GM18511 (cell line): ENCODE results near the gene ERC2.

Experiments used
- ATAC-seq: cut with Tn5 transposase; IDR thresholded peaks from one replicate; pipeline ENCODE4 v1.9.1; 2021; ENCODE audit warnings: mild to moderate bottlenecking, moderate library complexity; ENCODE audit not compliant: unreplicated experiment

The ERC2 gene

DNA sequence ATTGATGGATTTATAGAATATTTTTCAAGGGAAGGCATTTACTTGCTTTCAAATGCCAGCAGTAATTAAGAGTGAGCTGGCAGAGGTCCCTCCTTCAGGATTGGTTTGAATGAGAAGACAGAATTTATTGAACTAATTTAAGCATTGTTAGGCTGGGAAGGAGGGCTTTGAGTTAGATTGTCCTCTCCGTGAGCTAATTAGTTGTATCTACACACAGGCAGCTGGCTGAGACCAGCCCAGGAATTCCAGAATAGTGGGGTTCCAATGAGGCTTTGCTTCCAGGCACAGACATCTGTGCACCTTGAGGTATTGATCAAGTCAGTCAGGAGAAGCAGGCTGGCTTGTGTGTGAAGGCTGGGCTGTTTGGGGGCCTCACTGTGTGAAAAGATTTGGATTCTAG, 857.1 kb downstream of the ERC2 start:
- ATAC-seq, result no peak

GRCh38 chr3:55609230-55609827, 858.9 kb downstream of the ERC2 start:
- ATAC-seq, result no peak

DNA sequence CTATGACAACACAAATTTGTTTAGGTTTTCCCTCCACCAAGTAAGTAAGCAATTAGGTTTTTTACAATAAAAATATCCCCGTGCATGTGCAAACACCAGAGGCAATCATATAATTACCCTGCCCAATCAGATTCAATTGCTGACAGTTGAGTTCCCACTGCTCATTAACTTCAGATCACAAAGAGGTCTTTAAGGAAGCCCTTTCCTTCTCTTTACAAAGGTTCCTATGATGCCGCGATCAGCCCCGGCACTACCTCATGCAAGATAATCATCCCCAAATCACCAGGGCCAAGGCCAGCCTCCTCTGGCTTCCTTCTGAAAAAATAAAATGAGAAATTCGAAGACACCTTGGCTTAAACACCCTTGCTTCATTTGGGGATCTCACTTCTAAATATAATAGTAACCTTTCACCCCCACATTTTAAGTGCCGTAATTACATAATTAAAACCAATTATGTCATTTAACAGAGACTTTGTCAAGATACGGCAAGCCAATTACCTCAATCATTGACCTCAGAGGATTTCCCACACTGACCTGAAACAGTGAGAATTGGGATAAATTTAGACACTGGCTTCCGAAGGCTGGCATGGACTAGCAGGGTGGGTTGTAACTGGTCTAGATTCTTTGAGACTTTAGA, 859.8 kb downstream of the ERC2 start:
- ATAC-seq, result peak; percentile 10

GRCh38 chr3:55607844-55608243, 860.4 kb downstream of the ERC2 start:
- ATAC-seq, result peak; percentile 73

GRCh38 chr3:55607175-55607574, 861.1 kb downstream of the ERC2 start:
- ATAC-seq, result no peak

DNA sequence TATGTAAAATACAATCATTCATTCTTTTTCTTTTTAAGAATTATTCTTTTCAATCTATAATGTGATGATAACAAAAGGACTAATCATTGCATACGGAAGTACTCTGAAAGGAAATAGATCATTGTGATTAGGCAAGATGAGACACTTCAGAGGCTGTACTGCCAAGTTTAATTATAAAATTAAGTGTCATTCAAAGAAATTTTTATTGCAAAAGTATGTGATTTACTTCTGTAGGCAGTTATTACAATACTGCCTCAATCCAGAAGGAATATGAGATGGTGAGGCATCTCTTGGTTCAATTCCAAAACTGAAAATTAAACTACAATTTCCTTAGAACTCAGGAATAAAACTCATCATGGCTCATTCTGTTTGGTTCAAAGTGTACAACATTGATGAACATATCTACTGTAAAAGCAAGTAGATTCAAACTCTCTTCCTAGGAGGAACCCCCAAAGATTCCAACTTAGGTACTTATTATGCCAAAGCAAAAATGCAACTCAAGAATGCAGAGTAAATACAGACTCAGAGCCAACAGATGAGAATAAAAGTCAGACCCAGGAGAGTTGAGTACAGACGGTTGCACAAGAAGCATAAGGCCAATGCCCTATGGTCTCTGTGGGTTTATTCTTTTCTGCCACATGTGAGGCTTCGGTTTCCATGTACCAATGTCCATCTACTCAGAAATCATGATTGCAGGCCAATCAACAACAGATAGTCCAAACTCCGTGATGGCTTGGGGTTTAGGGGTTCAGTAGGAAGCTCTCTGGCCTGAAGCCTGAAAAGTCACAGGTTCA, 862.6 kb downstream of the ERC2 start:
- no peak for ATAC-seq

DNA sequence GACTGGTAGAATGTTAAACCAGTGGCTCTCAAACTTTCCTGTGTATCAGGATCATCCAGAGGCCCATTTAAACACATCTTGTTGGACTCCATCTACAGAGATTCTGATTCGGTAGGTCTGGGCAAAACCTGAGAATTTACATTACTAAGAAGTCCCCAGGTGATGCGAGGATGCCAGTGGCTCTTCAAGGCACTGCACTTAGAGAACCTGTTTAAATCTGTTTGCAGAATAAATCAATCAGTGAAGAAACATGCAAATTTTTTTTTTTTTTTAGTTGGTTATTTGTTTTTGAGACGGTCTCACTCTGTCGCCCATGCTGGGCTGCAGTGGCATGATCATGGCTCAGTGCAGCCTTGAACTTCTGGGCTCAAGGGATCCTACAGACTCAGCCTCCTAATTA, 863.4 kb downstream of the ERC2 start:
- no peak for ATAC-seq

- no peak for ATAC-seq
Measured at GRCh38 chr3:55604402-55604801, 863.9 kb downstream of the ERC2 start.

DNA sequence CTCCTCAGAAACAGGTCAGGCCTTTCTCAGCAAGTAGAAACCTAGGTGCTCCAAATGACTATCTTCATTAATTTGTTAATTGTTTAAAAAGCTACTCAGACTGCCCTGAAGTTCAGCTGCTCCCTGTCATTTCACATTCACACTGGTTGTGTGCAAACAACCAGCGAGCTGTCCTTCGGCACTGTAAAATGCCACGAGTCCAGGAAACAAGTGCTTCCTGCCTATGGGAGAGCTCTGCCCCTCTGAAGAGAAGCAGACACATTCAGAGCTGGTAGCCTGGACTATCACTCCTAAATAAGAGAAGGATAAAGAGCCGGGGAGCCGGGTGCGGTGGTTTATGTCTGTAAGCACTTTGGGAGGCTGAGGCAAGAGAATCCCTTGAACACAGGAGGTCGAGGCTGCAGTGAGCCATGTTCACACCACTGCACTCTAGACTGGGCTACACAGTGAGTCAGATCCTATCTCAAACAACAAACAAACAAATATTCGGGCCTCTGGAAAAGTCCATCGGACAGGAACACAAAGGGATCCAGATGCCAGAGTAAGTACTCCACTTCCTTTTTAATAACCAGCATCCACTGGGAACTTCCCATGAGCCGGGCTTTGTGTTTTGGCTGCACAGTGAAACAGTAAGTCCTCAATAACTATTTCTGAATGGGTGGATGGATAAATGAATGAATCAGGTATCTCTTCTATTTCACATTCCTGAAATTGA, 866.7 kb downstream of the ERC2 start:
- ATAC-seq, result no peak

GRCh38 chr3:55598224-55598623, 870.0 kb downstream of the ERC2 start:
- ATAC-seq, result no peak

DNA sequence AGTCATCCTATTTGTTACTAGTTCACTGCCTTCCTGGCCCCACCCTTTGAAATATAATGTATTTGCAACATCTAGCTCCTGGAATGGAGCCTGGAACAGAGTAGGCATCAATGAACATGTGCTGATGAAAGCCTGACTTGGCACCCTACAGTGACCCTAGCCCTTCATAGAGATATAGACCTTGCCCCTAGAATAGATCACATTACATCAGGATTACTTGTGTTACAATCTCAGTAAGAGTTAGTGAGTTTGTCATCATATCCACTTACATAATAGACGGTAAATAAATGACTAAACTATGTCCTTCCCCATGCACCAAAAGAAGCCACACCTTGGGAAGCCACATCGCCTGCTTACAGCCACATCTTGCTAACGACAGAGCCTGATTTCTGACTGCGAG, 870.6 kb downstream of the ERC2 start:
- no peak for ATAC-seq

GRCh38 chr3:55596212-55596611, 872.1 kb downstream of the ERC2 start:
- ATAC-seq, result no peak

GRCh38 chr3:55595420-55595819, 872.8 kb downstream of the ERC2 start:
- ATAC-seq, result no peak

DNA sequence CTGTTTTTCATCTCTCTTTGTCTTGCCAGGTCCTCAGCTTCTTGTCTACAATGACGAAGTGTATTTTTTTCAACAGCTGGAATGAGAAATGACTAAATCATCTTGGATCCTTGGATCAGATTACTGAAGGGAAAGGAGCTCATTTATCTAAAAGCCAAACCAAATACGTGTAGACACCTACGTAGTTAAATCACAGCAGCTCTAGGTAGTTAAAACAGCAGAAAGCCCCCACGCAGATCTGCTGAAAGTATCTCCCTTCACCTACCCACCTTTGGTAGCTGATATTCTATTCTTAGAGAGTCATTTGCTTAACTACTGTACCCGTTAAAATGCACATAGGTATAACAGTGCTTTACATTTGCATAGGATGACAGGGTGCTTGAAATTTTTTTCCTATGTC, 875.7 kb downstream of the ERC2 start:
- ATAC-seq, result no peak

GRCh38 chr3:55591888-55592287, 876.4 kb downstream of the ERC2 start:
- no peak for ATAC-seq

GRCh38 chr3:55588146-55588765, 880.0 kb downstream of the ERC2 start:
- ATAC-seq, result no peak

DNA sequence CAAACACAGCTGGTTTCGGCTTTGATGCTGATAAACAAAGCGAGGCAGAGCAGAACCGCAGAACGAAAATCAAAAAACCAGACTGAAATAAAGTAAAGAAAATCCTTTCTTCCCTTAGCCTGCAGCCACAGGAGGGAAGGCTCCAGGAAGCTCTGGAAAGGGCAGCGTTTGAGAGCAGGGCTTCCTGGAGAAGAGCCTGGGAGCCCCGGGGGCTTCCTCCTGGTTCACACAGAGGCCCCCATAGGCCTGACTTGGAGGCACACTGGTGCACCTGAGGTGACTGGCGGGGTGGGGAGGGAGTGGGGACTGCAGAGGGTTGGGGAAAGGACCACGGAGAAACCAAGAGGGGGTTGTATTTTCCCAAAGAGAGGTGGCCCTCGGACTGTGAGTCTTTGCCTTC, 882.4 kb downstream of the ERC2 start:
- no peak for ATAC-seq

DNA sequence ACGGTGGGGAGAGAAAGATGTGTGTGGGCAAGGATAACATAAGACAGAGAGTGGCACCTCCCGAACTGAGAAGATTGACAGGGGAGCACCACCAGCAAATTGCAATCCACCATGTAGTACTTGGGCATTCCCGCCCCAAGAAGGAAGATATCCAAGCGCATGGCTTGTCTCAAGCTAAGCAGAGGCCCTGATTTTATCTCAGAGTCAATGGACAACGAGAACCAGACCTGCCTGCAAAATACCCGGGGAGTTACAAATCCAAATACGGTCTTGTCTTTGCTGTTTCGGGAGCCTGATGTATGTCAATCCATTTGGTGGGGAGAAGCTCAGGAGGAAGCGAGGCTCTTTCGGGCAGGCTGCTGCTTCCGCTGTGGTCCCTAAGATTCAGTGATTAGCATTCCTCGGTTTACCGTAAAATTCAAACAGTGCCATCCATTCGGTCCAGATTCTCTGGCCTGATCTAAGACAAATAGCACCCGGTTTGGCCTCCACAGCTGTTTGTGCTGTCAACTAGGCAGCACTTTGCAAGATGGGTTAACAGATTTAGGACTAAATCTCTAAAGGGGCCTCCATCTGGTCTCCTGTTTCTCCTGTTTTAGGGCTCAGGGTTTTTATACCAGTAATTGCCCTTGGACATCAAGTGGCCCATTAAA, 883.4 kb downstream of the ERC2 start:
- no peak for ATAC-seq

DNA sequence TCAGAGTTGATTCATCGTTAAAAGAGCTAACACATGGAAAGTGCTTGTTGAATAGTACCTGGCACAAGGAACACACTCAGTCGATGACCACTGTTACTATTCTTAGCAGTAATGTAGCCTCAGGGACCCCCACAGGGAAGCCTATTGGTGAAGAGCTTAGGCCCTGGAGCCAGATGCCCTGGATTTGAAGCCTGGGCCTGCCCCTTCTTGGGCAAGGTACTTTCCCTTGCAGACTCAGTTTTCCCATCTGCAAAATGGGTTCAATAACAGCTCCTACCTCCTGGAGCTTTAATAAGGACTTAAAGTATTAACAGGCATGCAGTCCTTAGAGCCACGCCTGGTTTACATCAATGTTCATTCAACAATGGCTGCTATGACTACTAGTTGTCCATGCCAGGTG, 884.2 kb downstream of the ERC2 start:
- no peak for ATAC-seq

- no peak for ATAC-seq
Measured at GRCh38 chr3:55583475-55583874, 884.8 kb downstream of the ERC2 start.

DNA sequence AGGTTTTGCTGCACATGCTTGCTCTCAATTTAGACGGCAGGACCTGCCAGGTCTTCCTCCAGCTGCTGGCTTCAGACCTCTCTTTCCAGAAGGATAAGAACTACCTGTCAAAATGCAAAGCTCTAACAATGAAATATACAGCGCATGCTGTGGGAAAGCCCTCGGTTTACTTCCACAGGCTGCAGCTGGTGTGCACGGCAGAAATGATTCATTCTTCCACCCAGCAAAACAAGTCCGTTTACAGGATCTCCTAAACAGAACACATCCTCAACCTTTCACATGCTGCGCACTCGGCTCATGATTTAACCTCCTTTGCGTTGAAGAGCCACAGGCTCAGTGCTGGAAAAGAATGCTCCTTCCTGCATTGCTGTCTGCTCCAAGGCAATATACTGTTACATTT, 888.8 kb downstream of the ERC2 start:
- no peak for ATAC-seq
